ENCODE measurements around the gene NANOS3. TPM values are rescaled to one million over a fixed set of nuclear protein-coding genes. Genes with fewer than 3 reads are reported as not detected.

The NANOS3 gene
- total RNA-seq, 3 donors from 2014 or later, result 1.5 TPM; not detected in 2

GRCh38 chr19:13861392-13861713 lies 15.6 kb upstream of the NANOS3 start:
- no peaks in the 10 kb centered on the region for H3K36me3 ChIP-seq (ENCODE audit: low read depth)
- no peak for DNase-seq
- TF ChIP-seq, protein P1, sequence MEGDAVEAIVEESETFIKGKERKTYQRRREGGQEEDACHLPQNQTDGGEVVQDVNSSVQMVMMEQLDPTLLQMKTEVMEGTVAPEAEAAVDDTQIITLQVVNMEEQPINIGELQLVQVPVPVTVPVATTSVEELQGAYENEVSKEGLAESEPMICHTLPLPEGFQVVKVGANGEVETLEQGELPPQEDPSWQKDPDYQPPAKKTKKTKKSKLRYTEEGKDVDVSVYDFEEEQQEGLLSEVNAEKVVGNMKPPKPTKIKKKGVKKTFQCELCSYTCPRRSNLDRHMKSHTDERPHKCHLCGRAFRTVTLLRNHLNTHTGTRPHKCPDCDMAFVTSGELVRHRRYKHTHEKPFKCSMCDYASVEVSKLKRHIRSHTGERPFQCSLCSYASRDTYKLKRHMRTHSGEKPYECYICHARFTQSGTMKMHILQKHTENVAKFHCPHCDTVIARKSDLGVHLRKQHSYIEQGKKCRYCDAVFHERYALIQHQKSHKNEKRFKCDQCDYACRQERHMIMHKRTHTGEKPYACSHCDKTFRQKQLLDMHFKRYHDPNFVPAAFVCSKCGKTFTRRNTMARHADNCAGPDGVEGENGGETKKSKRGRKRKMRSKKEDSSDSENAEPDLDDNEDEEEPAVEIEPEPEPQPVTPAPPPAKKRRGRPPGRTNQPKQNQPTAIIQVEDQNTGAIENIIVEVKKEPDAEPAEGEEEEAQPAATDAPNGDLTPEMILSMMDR (IDR thresholded peaks at IDR 0.05), result no peak
- H3K4me3 ChIP-seq, result no peak overlapping the region
- no peaks in the 10 kb centered on the region for H3K9me3 ChIP-seq
- peaks cover 10% of the 10 kb centered on the region for H3K4me1 ChIP-seq (ENCODE audit: low read depth)
- ATAC-seq, result no peak
- intact Hi-C loops (cut with DNase I, micrococcal nuclease), result loop anchor here (5.0 kb wide), 2 partner anchors 74 to 79 kb away; no protein-coding TSS in a partner anchor

DNA sequence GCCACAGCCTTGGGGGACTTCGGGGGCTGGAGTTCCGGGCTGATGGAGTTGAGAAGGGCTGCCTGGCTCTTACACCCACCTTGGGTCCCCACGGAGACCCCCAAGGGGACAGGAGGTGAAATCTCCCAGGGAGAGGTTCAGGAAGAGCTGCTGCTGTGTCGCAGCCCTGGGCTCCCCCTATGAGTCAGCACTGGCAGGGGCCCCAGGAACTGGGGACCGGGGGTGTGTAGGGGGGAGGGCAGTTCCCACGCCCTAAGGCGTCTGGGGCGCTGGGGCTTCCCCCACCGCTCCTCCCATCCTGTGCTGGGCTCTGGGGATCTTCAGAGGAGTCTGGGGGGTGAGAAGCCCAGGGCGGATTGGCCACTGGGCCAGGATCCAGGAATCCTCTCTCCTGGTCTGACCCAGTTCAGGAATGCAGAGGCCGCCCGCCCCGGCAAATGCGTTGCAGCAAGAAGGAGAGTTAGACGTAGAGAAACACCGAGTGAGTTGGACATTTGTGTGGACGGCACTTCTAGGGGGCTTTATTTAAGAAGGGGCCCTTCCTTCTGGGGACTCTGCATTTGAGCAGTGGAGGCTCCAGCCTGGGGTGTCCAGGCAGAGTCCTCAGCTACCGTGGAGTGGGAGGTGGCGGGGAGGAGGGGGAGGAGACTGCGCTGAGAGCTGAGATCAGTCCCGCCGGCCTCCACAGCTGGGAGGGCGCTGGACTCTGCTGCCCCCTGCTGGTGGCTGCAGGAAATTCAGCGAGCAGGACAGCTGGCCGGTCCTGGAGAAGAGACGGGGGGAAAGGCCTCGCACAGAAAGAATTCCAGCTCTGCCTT lies 15.0 kb upstream of the NANOS3 start:
- TF ChIP-seq, protein P1 (IDR thresholded peaks at IDR 0.05), result peak; percentile 95
- no peaks in the 10 kb centered on the region for H3K36me3 ChIP-seq (ENCODE audit: low read depth)
- H3K9me3 ChIP-seq, result no peaks in the 10 kb centered on the region
- peak; percentile 93 to 97 (median 94) for DNase-seq
- ATAC-seq, result peak; percentile 94
- no peak overlapping the region for H3K4me3 ChIP-seq
- intact Hi-C loops (cut with DNase I, micrococcal nuclease), result loop anchor here (5.0 kb wide), 2 partner anchors 75 to 80 kb away; no protein-coding TSS in a partner anchor
- H3K4me1 ChIP-seq (ENCODE audit: low read depth), result peaks cover 11% of the 10 kb centered on the region

GRCh38 chr19:13864046-13864666 lies 12.8 kb upstream of the NANOS3 start:
- H3K4me1 ChIP-seq (ENCODE audit: low read depth), result peaks cover 11% of the 10 kb centered on the region
- TF ChIP-seq, protein P1 (IDR thresholded peaks at IDR 0.05), result no peak
- no peaks in the 10 kb centered on the region for H3K36me3 ChIP-seq (ENCODE audit: low read depth)
- no peaks in the 10 kb centered on the region for H3K9me3 ChIP-seq
- DNase-seq, result no peak
- intact Hi-C loops (cut with DNase I, micrococcal nuclease), result loop anchor here (5.0 kb wide), 2 partner anchors 77 to 82 kb away; no protein-coding TSS in a partner anchor
- H3K4me3 ChIP-seq, result no peak overlapping the region
- no peak for ATAC-seq

DNA sequence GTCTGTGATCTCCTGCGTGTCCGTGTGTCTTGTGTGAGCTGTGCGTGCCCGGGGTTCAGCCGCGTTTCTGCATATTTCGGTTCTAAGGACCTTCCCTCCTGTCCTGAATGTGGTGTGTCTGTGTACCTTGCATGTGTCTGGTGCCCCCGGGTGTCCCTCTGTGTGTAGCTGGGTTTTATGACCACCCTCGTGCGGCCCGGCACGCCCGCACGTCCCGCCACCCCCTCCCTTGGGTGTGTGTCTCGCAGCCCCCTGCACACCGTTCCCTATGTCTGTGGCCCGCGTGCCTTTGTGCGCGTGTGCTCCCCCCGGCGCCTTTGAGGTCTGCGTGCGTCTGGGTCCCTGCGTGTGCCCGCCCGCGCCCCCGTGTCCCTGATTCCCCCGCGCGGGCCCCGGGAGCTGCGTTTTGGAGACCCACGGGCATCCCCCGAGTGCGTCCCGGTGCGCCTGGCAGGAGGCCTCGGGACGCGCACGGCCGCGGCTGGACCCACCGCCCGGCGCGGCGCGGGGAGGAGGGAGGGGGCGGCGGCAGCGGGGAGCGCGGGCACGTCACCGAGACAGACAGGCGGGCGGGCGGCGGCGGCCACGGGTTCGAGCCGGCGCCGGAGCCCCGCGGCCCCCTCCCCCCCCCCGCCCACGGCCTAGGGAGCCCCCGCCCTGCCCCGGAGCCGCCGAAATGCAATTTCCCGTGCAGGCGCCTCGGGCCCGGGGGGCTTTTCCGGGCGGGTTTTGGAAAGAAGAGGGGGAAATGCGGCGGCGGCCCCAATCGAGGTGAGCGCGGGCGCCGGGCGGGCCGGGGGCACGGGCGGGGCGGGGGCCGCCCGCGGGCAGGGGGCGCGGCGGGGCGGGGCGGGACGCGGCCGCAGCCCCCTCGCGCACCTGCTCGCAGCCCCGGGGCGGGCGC lies 12.0 kb upstream of the NANOS3 start:
- Histone ChIP-seq H3K4me1 (ENCODE audit: low read depth) (peaks cover 11% of the 10 kb centered on the region), H3K4me3 (no peak overlapping the region), H3K36me3 (ENCODE audit: low read depth) (no peaks in the 10 kb centered on the region), H3K9me3 (no peaks in the 10 kb centered on the region)
- TF ChIP-seq, protein P1 (IDR thresholded peaks at IDR 0.05), result no peak
- ATAC-seq (no peak), DNase-seq (no peak)
- intact Hi-C loops (cut with DNase I, micrococcal nuclease), result loop anchor here (5.0 kb wide), 2 partner anchors 78 to 83 kb away; no protein-coding TSS in a partner anchor

Measured in mucosa of descending colon (tissue), 3 donors.